Aorta (tissue), 5 donors: Measurements from ENCODE around the gene IST1. TPM values are rescaled to one million over a fixed set of nuclear protein-coding genes. Genes with fewer than 3 reads are reported as not detected.
A peak's percentile ranks its signal among the peaks of the same experiment; 100 is the strongest.

Experiments
- ATAC-seq: fragments of 200-7000 bp; cut with Tn5 transposase; one replicate; pipeline ENCODE4 v1.9.1; 2022; ENCODE audit warnings: moderate library complexity; ENCODE audit not compliant: low FRiP score
- DNase-seq, 2 donors: peaks; one replicate each; pipeline ENCODE4 v3.0.0-alpha.2; 2020
- H3K27ac ChIP-seq, 2 donors: one replicate each; pipeline ENCODE4 v1.5.1; 2013; ENCODE audit warnings: low read length in 2 of 2, mild to moderate bottlenecking in 2 of 2, moderate library complexity in 2 of 2, control low read depth in 1 of 2, inconsistent platforms in 1 of 2, low read depth in 1 of 2
- H3K27me3 ChIP-seq, 2 donors: one replicate each; pipeline ENCODE4 v1.6.1; 2013; ENCODE audit warnings: control low read depth in 1 of 2, low read length in 1 of 2, mild to moderate bottlenecking in 1 of 2, moderate library complexity in 1 of 2; ENCODE audit not compliant: insufficient read depth in 2 of 2, control insufficient read depth in 1 of 2
- H3K36me3 ChIP-seq, 2 donors: one replicate each; pipeline ENCODE4 v1.6.1; 2013; ENCODE audit warnings: control low read depth in 1 of 2, low read length in 1 of 2, mild to moderate bottlenecking in 1 of 2; ENCODE audit not compliant: insufficient read depth in 2 of 2, control insufficient read depth in 1 of 2
- H3K4me1 ChIP-seq, 2 donors: one replicate each; pipeline ENCODE4 v1.6.1; 2013; ENCODE audit warnings: low read length in 2 of 2, control low read depth in 1 of 2, mild to moderate bottlenecking in 1 of 2, moderate library complexity in 1 of 2; ENCODE audit not compliant: insufficient read depth in 2 of 2, control insufficient read depth in 1 of 2
- H3K4me3 ChIP-seq, 2 donors: one replicate each; pipeline ENCODE4 v1.5.1; 2013; ENCODE audit warnings: low read length in 2 of 2, control low read depth in 1 of 2, mild to moderate bottlenecking in 1 of 2
- H3K9me3 ChIP-seq: one replicate; pipeline ENCODE4 v1.6.1; 2013; ENCODE audit warnings: mild to moderate bottlenecking, low read length; ENCODE audit not compliant: control insufficient read depth
- WGBS, 2 donors: extraction: QIAGEN DNeasy Blood & Tissue Kit; methylation state at CpG; one replicate each; pipeline ENCODE4 v1.1.7; 2013; 5-methylcytosine and 5-hydroxymethylcytosine counted together
- intact Hi-C, 2 donors: fragments of 100-400 bp; cut with DNase I; formaldehyde crosslinking; loops; one replicate each; pipeline versions ENCODE4 v1.14.2 to v1.15.0; 2022
- polyA plus RNA-seq, 2 donors: library from polyadenylated mRNA; stranded (reverse); fragments of 200-250 nt; gene quantifications; one replicate each; pipeline ENCODE4 v1.2.3, GENCODE V29; 2013
- total RNA-seq, 2 donors: library from RNA; stranded (reverse); fragmentation: NEBNext Ultra II Directional; extraction: Animal tissue kit (Norgen Biotek cat#: 25700); gene quantifications; one replicate each; pipeline ENCODE4 v1.2.1, GENCODE V29; 2021
- donor health status: healthy with polysubstance abuse.
- donor health status: Bipolar disorder and iron deficiency.
- donor health status: DM: no; HTN: no; CAD: no.
- donor health status: DM: no; HTN: no; CAD: no.
- donor health status: DM: yes; HTN: yes; CAD: no.

The IST1 gene
- total and polyA plus RNA-seq, 4 donors: 52.5 to 202 (median 151) TPM

DNA sequence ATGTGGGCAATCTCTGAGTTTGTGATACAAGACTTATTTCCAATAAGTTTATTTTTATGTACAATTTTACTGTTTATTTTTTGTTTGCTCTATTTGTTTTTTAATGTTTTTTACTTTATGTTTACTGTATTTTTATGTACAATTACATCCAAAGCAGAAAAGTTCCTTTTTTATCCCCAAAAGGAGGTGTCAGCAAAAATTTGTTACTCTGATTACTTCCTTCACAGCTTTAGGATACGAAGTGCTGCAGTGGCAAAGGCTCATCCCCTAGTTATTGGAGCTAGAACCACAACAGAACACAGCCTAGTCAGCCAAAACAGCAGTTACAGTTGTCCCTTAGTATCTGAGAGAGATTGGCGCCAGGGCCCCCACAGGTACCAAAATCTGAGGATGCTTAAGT lies 35.7 kb downstream of the IST1 start:
- H3K4me1 ChIP-seq: peaks cover 1 to 6% of the 10 kb centered on the region in 2 donors
- DNase-seq (no peak), ATAC-seq (no peak)
- intact Hi-C loops: loop anchor here in 1 of 2 donors (2.0 kb wide), 1 partner anchor 36 kb away; the partner anchor contains the start of gene IST1
- no peak overlapping the region for H3K27ac ChIP-seq
- H3K27me3 ChIP-seq: no peaks in the 10 kb centered on the region
- no peaks in the 10 kb centered on the region for H3K9me3 ChIP-seq
- no peak overlapping the region for H3K4me3 ChIP-seq
- 89 to 91% methylated on average over 2 of the region's 2 CpGs for WGBS, 2 donors
- H3K36me3 ChIP-seq: peaks cover 0 to 5% of the 10 kb centered on the region in 2 donors

DNA sequence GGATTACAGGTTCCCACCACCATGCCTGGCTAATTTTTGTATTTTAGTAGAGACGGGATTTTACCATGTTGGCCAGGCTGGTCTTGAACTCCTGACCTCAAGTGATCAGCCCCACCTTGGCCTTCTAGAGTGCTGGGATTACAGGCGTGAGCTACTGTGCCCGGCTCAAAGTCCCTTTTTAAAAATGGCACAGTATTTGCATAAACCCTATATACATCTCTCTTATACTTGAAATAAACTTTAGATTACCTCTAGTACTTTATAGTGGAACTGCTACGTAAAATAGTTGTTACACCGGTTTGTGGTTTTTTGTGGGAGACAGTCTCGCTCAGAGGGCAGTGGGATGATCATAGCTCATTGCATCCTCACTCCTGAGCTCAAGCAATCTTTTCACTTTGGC lies 36.3 kb downstream of the IST1 start:
- Histone ChIP-seq H3K27me3 (no peaks in the 10 kb centered on the region), H3K36me3 (peaks cover 0 to 5% of the 10 kb centered on the region in 2 donors), H3K27ac (no peak overlapping the region), H3K4me3 (no peak overlapping the region), H3K9me3 (no peaks in the 10 kb centered on the region), H3K4me1 (peaks cover 1 to 6% of the 10 kb centered on the region in 2 donors)
- intact Hi-C loops: loop anchor here in 1 of 2 donors (2.0 kb wide), 1 partner anchor 37 kb away; the partner anchor contains the start of gene IST1
- no peak for ATAC-seq
- 91 to 93% methylated on average over 6 of the region's 6 CpGs for WGBS, 2 donors
- DNase-seq: no peak

DNA sequence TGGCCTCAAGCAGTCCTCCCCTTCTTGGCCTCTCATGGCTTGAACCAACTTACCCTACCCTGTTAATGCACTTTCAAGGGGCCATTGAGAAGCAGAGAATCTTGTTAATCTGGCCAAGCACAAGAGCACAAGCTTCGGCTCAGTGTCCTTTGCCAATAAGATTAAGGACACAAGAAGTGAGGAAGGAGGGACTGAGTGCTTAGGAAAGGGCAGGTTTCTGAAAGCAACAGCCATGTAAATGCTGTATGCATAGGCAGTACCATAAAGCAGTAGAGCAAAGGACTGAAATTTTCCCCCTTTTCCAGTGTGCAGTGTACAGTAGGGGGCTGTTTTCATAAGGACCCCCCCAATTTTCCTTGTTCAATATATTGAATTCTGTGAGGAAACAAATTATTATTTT lies 37.7 kb downstream of the IST1 start:
- Histone ChIP-seq H3K36me3 (peaks cover 0 to 3% of the 10 kb centered on the region in 2 donors), H3K4me3 (no peak overlapping the region), H3K27ac (peak overlapping the region in 1 of 2 donors; percentile 18), H3K27me3 (no peaks in the 10 kb centered on the region), H3K9me3 (no peaks in the 10 kb centered on the region), H3K4me1 (peaks cover 0 to 6% of the 10 kb centered on the region in 2 donors)
- DNase-seq: no peak
- no peak for ATAC-seq
- 46 to 50% methylated on average over 1 of the region's 1 CpG for WGBS, 2 donors
- intact Hi-C loops: no loop called here

GRCh38 chr16:71933913-71934695 lies 38.8 kb downstream of the IST1 start:
- no peaks in the 10 kb centered on the region for H3K4me1 ChIP-seq
- no peaks in the 10 kb centered on the region for H3K9me3 ChIP-seq
- no peak for DNase-seq
- no peak overlapping the region for H3K27ac ChIP-seq
- H3K27me3 ChIP-seq: no peaks in the 10 kb centered on the region
- WGBS, 2 donors: 67 to 73% methylated on average over 11 of the region's 11 CpGs
- intact Hi-C loops: no loop called here
- peaks cover 0 to 2% of the 10 kb centered on the region in 2 donors for H3K36me3 ChIP-seq
- H3K4me3 ChIP-seq: no peak overlapping the region
- no peak for ATAC-seq

DNA sequence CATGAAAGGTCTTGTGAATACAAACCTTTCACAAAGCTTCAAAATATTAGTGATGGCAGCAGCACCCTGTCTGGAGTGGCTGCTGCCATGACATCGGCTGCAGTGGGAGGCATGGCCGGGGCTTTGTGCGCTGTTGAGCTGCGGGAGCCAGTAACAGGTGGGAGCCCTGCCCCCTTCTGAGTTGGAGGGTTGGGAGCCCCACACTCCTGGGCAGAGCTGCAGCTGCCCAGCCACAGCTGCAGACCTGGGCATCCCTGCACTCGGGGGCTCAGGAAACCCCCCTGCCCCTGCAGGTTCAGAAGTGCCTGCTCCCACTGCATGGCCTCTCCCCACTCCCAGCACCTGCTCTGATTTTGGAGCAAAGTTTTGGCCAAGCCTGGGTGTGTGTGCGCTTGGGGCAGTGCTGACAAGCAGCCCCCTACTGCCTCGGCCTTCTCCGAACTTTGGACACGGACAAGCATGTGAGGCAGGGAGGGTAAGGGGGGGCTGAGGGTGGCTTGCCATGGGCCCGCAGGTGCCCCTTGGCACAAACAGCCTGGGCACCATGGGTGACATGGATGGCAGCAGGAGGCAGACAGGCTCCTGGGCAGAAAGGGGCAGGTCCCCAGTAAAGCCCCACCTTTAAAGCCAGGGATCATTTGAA lies 42.7 kb downstream of the IST1 start:
- H3K27ac ChIP-seq: no peak overlapping the region
- H3K4me1 ChIP-seq: no peaks in the 10 kb centered on the region
- no peak overlapping the region for H3K4me3 ChIP-seq
- no peaks in the 10 kb centered on the region for H3K9me3 ChIP-seq
- intact Hi-C loops: no loop called here
- WGBS, 2 donors: 75 to 80% methylated on average over 9 to 10 of the region's 10 CpGs
- H3K27me3 ChIP-seq: no peaks in the 10 kb centered on the region
- DNase-seq (no peak), ATAC-seq (no peak)
- H3K36me3 ChIP-seq: peaks cover 0 to 2% of the 10 kb centered on the region in 2 donors

GRCh38 chr16:71943887-71944286 lies 48.6 kb downstream of the IST1 start:
- H3K4me3 ChIP-seq: no peak overlapping the region
- intact Hi-C loops: no loop called here
- no peak overlapping the region for H3K27ac ChIP-seq
- H3K9me3 ChIP-seq: no peaks in the 10 kb centered on the region
- no peaks in the 10 kb centered on the region for H3K27me3 ChIP-seq
- ATAC-seq: no peak
- WGBS, 2 donors: 6% methylated on average over 2 of the region's 2 CpGs
- no peak for DNase-seq
- no peaks in the 10 kb centered on the region for H3K4me1 ChIP-seq
- H3K36me3 ChIP-seq: no peaks in the 10 kb centered on the region

- Histone ChIP-seq H3K36me3 (no peaks in the 10 kb centered on the region), H3K9me3 (no peaks in the 10 kb centered on the region), H3K27me3 (no peaks in the 10 kb centered on the region), H3K4me3 (no peak overlapping the region), H3K4me1 (no peaks in the 10 kb centered on the region), H3K27ac (no peak overlapping the region)
- WGBS, 2 donors: 54 to 65% methylated on average over 6 of the region's 6 CpGs
- no peak for DNase-seq
- intact Hi-C loops: no loop called here
- ATAC-seq: no peak
Measured at GRCh38 chr16:71945616-71946015, 50.3 kb downstream of the IST1 start.

- intact Hi-C loops: no loop called here
- no peak for ATAC-seq
- Histone ChIP-seq H3K27me3 (no peaks in the 10 kb centered on the region), H3K27ac (no peak overlapping the region), H3K36me3 (no peaks in the 10 kb centered on the region), H3K4me1 (peaks cover 0 to 2% of the 10 kb centered on the region in 2 donors), H3K9me3 (no peaks in the 10 kb centered on the region), H3K4me3 (no peak overlapping the region)
- WGBS, 2 donors: 60 to 65% methylated on average over 5 of the region's 5 CpGs
- DNase-seq: no peak
Measured at GRCh38 chr16:71952825-71953224, 57.5 kb downstream of the IST1 start.

- Histone ChIP-seq H3K27ac (no peak overlapping the region), H3K36me3 (no peaks in the 10 kb centered on the region), H3K9me3 (no peaks in the 10 kb centered on the region), H3K27me3 (no peaks in the 10 kb centered on the region), H3K4me1 (peaks cover 0 to 2% of the 10 kb centered on the region in 2 donors), H3K4me3 (no peak overlapping the region)
- DNase-seq (no peak), ATAC-seq (no peak)
- intact Hi-C loops: no loop called here
- WGBS, 2 donors: 28 to 36% methylated on average over 5 of the region's 5 CpGs
Measured at GRCh38 chr16:71954180-71954579, 58.8 kb downstream of the IST1 start.
